Right renal cortex interstitium (tissue), 3 donors: ENCODE results near the gene CD5L. TPM values are rescaled to one million over a fixed set of nuclear protein-coding genes. Genes with fewer than 3 reads are reported as not detected.

Experiments
- DNase-seq, 3 donors: peaks; one replicate each; pipeline ENCODE4 v3.0.0-alpha.2; 2013; ENCODE audit warnings: low read depth in 3 of 3, low spot score in 2 of 3
- polyA plus RNA-seq, 3 donors: library from polyadenylated mRNA; unstranded; fragments of 120-200 nt; gene quantifications; one replicate each; pipeline ENCODE4 v1.2.1, GENCODE V29; 2013; ENCODE audit not compliant: insufficient read length in 3 of 3

CD5L gene
- polyA plus RNA-seq, 3 donors = 0.10 TPM; not detected in 2

DNA sequence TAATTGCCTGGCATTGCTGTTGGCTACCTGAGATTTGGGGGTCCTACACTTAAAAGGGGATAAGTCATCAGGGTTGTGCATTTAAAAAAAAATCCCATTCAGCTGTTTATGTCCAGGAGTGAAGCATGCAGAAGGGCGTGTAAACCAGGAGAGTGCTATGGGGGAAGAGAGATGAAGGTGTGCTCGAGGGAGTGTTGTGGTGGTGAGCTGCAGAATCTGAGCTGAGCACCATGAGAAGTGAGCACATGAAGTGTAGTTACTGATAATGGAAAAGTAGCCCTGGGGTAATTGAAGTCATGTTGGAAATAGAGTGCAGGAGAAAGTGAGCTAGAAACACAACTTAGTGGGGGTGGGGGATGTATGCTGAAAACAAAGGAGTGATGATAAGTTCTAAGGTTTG lies 22.4 kb downstream of the CD5L start:
- DNase-seq = no peak

GRCh38 chr1:157813269-157813668 lies 28.3 kb downstream of the CD5L start:
- no peak for DNase-seq

GRCh38 chr1:157806431-157807149 lies 35.0 kb downstream of the CD5L start:
- no peak for DNase-seq

DNA sequence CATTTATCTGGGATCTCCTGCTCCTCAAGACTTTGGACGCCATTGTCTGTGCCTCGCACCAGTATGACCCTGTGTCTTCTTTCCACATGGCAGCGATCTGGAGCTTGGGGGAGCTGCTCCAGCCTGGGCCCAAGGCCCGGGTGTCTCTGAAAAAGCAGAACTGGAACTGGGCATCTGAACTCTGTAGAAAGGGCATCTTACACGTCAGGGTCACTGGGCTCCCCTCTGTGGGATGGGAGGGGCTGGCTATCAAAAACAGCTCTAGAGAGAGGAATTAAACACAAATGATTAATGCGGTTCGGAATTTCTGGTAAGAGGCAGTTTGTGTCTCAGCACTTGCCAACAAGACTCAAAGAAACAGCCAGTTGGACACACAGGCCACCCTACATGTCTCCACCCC lies 37.8 kb downstream of the CD5L start:
- DNase-seq = no peak

- DNase-seq = no peak
Measured at GRCh38 chr1:157799996-157800395, 41.6 kb downstream of the CD5L start.

DNA sequence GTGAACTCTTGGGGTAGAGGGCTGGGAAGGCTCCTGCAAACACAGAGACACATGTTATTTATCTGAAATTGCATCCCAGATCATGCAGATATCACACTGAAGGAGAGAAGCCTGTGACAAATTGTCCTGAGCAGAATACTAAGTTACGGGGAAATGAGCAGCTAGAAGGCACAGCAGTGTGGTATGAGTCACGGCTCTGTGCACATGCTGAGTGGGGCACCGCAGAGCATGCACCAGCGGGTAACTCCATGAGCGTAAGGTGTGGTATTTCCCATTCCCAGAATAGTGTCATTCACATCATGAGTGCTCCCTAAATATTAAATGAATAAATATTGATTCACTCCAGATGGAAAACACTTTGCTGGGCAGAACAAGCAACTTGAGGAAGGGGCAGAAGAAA lies 43.4 kb downstream of the CD5L start:
- DNase-seq = no peak

GRCh38 chr1:157785248-157785647 lies 56.4 kb downstream of the CD5L start:
- no peak for DNase-seq

- DNase-seq = no peak
Measured at GRCh38 chr1:157784801-157785200, 56.8 kb downstream of the CD5L start.

- no peak for DNase-seq
Measured at GRCh38 chr1:157782931-157783330, 58.7 kb downstream of the CD5L start.

- DNase-seq = no peak
Measured at GRCh38 chr1:157781048-157781447, 60.6 kb downstream of the CD5L start.

Other genes with a start within 250 kb of the CD5L start
- not detected for gene FCRL4, start 243.7 kb downstream of the CD5L start, polyA plus RNA-seq
- under 1 TPM; 0.06 to 0.19 (median 0.15) TPM for gene FCRL3, start 141.0 kb downstream of the CD5L start, polyA plus RNA-seq
- under 1 TPM in 2 of 3 donors, not detected in 1; 0.11 to 0.17 TPM for gene FCRL2, start 64.7 kb downstream of the CD5L start, polyA plus RNA-seq
- under 1 TPM; 0.06 to 0.11 (median 0.10) TPM for gene FCRL1, start 21.7 kb downstream of the CD5L start, polyA plus RNA-seq
- gene KIRREL1, start 151.8 kb upstream of the CD5L start, polyA plus RNA-seq = 100 to 1,000 TPM; 178 to 185 (median 183) TPM